HEK293T (cell line): ENCODE measurements around the gene FHOD3.

Experiments
- CTCF ChIA-PET: fragments of 350-600 bp; formaldehyde crosslinking; extraction: SDS; loops from one replicate; lab custom pipeline; 2021; ENCODE audit warnings: antibody characterized with exemption, inconsistent platforms; lab: Yijun Ruan, JAX
- POLR2A ChIA-PET: fragments of 350-600 bp; formaldehyde crosslinking; extraction: SDS; loops from one replicate; lab custom pipeline; 2020; ENCODE audit warnings: antibody characterized with exemption, inconsistent platforms; lab: Yijun Ruan, JAX
- DNase-seq: peaks from one replicate; pipeline ENCODE4 v3.0.0; 2012; ENCODE audit warnings: mixed read lengths; ENCODE audit errors: extremely low spot score
- ARNT ChIP-seq: fragments of 450-650 bp; IDR thresholded peaks from 2 replicates; pipeline ENCODE4 v1.6.1; 2017; ENCODE audit warnings: mild to moderate bottlenecking
- BHLHE40 ChIP-seq: fragments of 450-650 bp; IDR thresholded peaks from 2 replicates; pipeline ENCODE4 v1.6.1; 2016; ENCODE audit warnings: mild to moderate bottlenecking, moderate library complexity, borderline replicate concordance
- CTBP1 ChIP-seq: fragments of 450-650 bp; IDR thresholded peaks from 2 replicates; pipeline ENCODE4 v1.6.1; 2016; ENCODE audit warnings: borderline replicate concordance
- ELF4 ChIP-seq: fragments of 450-650 bp; IDR thresholded peaks from 2 replicates; pipeline ENCODE4 v1.6.1; 2017; ENCODE audit warnings: antibody characterized with exemption
- FOXA1 ChIP-seq: fragments of 450-650 bp; IDR thresholded peaks from 2 replicates; pipeline ENCODE4 v1.6.1; 2016; ENCODE audit warnings: mild to moderate bottlenecking
- FOXK2 ChIP-seq: fragments of 450-650 bp; IDR thresholded peaks from 2 replicates; pipeline ENCODE4 v1.6.1; 2016; ENCODE audit warnings: mild to moderate bottlenecking
- FOXM1 ChIP-seq: fragments of 450-650 bp; IDR thresholded peaks from 2 replicates; pipeline ENCODE4 v1.6.1; 2017; ENCODE audit warnings: mild to moderate bottlenecking, borderline replicate concordance
- HDGF ChIP-seq: fragments of 450-650 bp; IDR thresholded peaks from 2 replicates; pipeline ENCODE4 v1.6.1; 2017; ENCODE audit warnings: antibody characterized with exemption, borderline replicate concordance
- L3MBTL2 ChIP-seq: fragments of 450-650 bp; conservative IDR thresholded peaks from 2 replicates; pipeline ENCODE4 v1.6.1; 2016; ENCODE audit warnings: mild to moderate bottlenecking
- LEF1 ChIP-seq: fragments of 450-650 bp; IDR thresholded peaks from 2 replicates; pipeline ENCODE4 v1.6.1; 2017; ENCODE audit warnings: mild to moderate bottlenecking, borderline replicate concordance
- NFRKB ChIP-seq: fragments of 450-650 bp; IDR thresholded peaks from 2 replicates; pipeline ENCODE4 v1.6.1; 2016; ENCODE audit warnings: mild to moderate bottlenecking, moderate library complexity
- PKNOX1 ChIP-seq: fragments of 450-650 bp; IDR thresholded peaks from 2 replicates; pipeline ENCODE4 v1.6.1; 2016
- SP1 ChIP-seq: fragments of 450-650 bp; IDR thresholded peaks from 2 replicates; pipeline ENCODE4 v1.6.1; 2017
- SUZ12 ChIP-seq: fragments of 450-650 bp; IDR thresholded peaks from 2 replicates; pipeline ENCODE4 v1.6.1; 2016; ENCODE audit warnings: mild to moderate bottlenecking
- TARDBP ChIP-seq: fragments of 450-650 bp; IDR thresholded peaks from 2 replicates; pipeline ENCODE4 v1.6.1; 2016
- ZNF384 ChIP-seq: fragments of 450-650 bp; IDR thresholded peaks from 2 replicates; pipeline ENCODE4 v1.6.1; 2016

The FHOD3 gene

GRCh38 chr18:36465276-36465675 is 167.8 kb downstream of the FHOD3 start:
- TF ChIP-seq HDGF (no peak), L3MBTL2 (no peak), BHLHE40 (no peak), FOXA1 (no peak), SUZ12 (no peak), CTBP1 (no peak), ZNF384 (no peak), ARNT (no peak), TARDBP (no peak), LEF1 (no peak)
- no peak for DNase-seq
- CTCF ChIA-PET = no interaction called here
- POLR2A ChIA-PET = no interaction called here

- TF ChIP-seq PKNOX1 (no peak), FOXK2 (no peak), FOXA1 (no peak), HDGF (no peak), ZNF384 (no peak), BHLHE40 (no peak), LEF1 (no peak), SUZ12 (no peak), FOXM1 (no peak), SP1 (no peak), NFRKB (no peak), L3MBTL2 (no peak)
- ChIA-PET POLR2A (no interaction called here), CTCF (no interaction called here)
- no peak for DNase-seq
Measured at GRCh38 chr18:36465970-36466369, 168.5 kb downstream of the FHOD3 start.

GRCh38 chr18:36467614-36468013 is 170.1 kb downstream of the FHOD3 start:
- no peak for TF ChIP-seq FOXM1
- no peak for TF ChIP-seq TARDBP
- TF ChIP-seq HDGF = no peak
- TF ChIP-seq ARNT = no peak
- TF ChIP-seq SUZ12 = no peak
- no peak for TF ChIP-seq ZNF384
- no peak for TF ChIP-seq L3MBTL2
- no peak for TF ChIP-seq FOXK2
- no peak for TF ChIP-seq SP1
- no peak for TF ChIP-seq LEF1
- no peak for TF ChIP-seq ELF4
- no peak for TF ChIP-seq FOXA1
- TF ChIP-seq CTBP1 = no peak
- no peak for TF ChIP-seq NFRKB
- no peak for TF ChIP-seq BHLHE40
- TF ChIP-seq PKNOX1 = no peak
- DNase-seq = no peak
- ChIA-PET CTCF (no interaction called here), POLR2A (no interaction called here)

GRCh38 chr18:36468161-36468560 is 170.6 kb downstream of the FHOD3 start:
- no peak for TF ChIP-seq NFRKB
- TF ChIP-seq FOXM1 = no peak
- TF ChIP-seq ZNF384 = no peak
- TF ChIP-seq SP1 = no peak
- no peak for TF ChIP-seq FOXA1
- no peak for TF ChIP-seq LEF1
- no peak for TF ChIP-seq HDGF
- no peak for TF ChIP-seq CTBP1
- no peak for TF ChIP-seq ELF4
- no peak for TF ChIP-seq PKNOX1
- no peak for TF ChIP-seq FOXK2
- no peak for TF ChIP-seq SUZ12
- no peak for TF ChIP-seq L3MBTL2
- DNase-seq = no peak
- ChIA-PET POLR2A (no interaction called here), CTCF (no interaction called here)

GRCh38 chr18:36469461-36469860 is 171.9 kb downstream of the FHOD3 start:
- ChIA-PET POLR2A (interaction anchor here (0.8 kb wide), 1 partner anchor 10 kb away, joined by 3 read pairs; no protein-coding TSS in a partner anchor), CTCF (no interaction called here)
- TF ChIP-seq FOXM1 = no peak
- TF ChIP-seq SUZ12 = no peak
- no peak for TF ChIP-seq BHLHE40
- TF ChIP-seq ZNF384 = no peak
- no peak for TF ChIP-seq FOXA1
- no peak for TF ChIP-seq FOXK2

GRCh38 chr18:36470896-36471295 is 173.4 kb downstream of the FHOD3 start:
- ChIA-PET POLR2A (no interaction called here), CTCF (interaction anchor here (0.5 to 1.0 kb wide), 2 partner anchors 100 to 375 kb away, joined by 3 read pairs; no protein-coding TSS in a partner anchor)
- TF ChIP-seq ARNT (no peak), TARDBP (no peak), SP1 (no peak), PKNOX1 (no peak), ZNF384 (no peak), SUZ12 (no peak), FOXM1 (no peak), HDGF (no peak)
- no peak for DNase-seq

More at GRCh38 chr18:36469461-36469860, 171.9 kb downstream of the FHOD3 start:
- DNase-seq = no peak
